SU-DHL-6 (cell line): ENCODE data around the gene NKX6-2.
"Not testable (repeated sequence)": the region's sequence is repeated elsewhere in the genome, so short reads cannot be mapped to it uniquely, and the experiment has no call there.

ENCODE experiments used
- H2AFZ ChIP-seq: fragments of 200-600 bp; sonication (generic); 2 replicates; pipeline ENCODE4 v1.6.1; 2014; ENCODE audit warnings: low read depth, mild to moderate bottlenecking, moderate library complexity, mixed read lengths, antibody characterized with exemption, low read length; ENCODE audit not compliant: severe bottlenecking
- H3F3A ChIP-seq: fragments of 200-600 bp; shearing (Covaris generic); 2 replicates; pipeline ENCODE4 v1.6.0; 2016; ENCODE audit warnings: antibody characterized with exemption, mild to moderate bottlenecking; ENCODE audit not compliant: insufficient read depth
- H3K27ac ChIP-seq: fragments of 200-600 bp; sonication (generic); 2 replicates; pipeline ENCODE4 v1.5.1; 2016; ENCODE audit warnings: low read depth, mild to moderate bottlenecking, low read length, moderate library complexity, mixed read lengths
- H3K27me3 ChIP-seq: fragments of 200-600 bp; sonication (generic), shearing (Covaris generic); 2 replicates; pipeline ENCODE4 v1.6.0; 2014; ENCODE audit warnings: mild to moderate bottlenecking, low read length
- H3K36me3 ChIP-seq: fragments of 200-600 bp; sonication (generic); 2 replicates; pipeline ENCODE4 v1.6.1; 2014; ENCODE audit warnings: mild to moderate bottlenecking, low read length, mixed read lengths
- H3K4me2 ChIP-seq: fragments of 300-600, 200-600 bp; shearing (Covaris generic), sonication (generic); 2 replicates; pipeline ENCODE4 v1.6.0; 2014; ENCODE audit warnings: low read length, low read depth, mild to moderate bottlenecking; ENCODE audit not compliant: poor library complexity, severe bottlenecking
- H3K4me3 ChIP-seq: fragments of 200-600 bp; sonication (generic); 2 replicates; pipeline ENCODE4 v1.5.1; 2014; ENCODE audit warnings: antibody characterized with exemption, low read length, mild to moderate bottlenecking, mixed read lengths; ENCODE audit not compliant: insufficient read depth, poor library complexity, severe bottlenecking
- H3K79me2 ChIP-seq: fragments of 200-600 bp; sonication (generic); 2 replicates; pipeline ENCODE4 v1.6.1; 2014; ENCODE audit warnings: mild to moderate bottlenecking, low read length, moderate library complexity; ENCODE audit not compliant: insufficient read depth
- H3K9ac ChIP-seq: fragments of 200-600 bp; sonication (generic); 2 replicates; pipeline ENCODE4 v1.7.0; 2014; ENCODE audit warnings: mild to moderate bottlenecking, low read length
- H3K9me2 ChIP-seq: fragments of 200-600 bp; sonication (generic); replicated peaks from 2 replicates; pipeline ENCODE4 v1.6.1; 2014; ENCODE audit warnings: low read length; ENCODE audit not compliant: insufficient read depth
- H3K9me3 ChIP-seq: fragments of 200-600 bp; sonication (generic); 2 replicates; pipeline ENCODE4 v1.6.1; 2014; ENCODE audit warnings: low read length, mixed read lengths; ENCODE audit not compliant: insufficient read depth
- H4K20me1 ChIP-seq: fragments of 200-600 bp; sonication (generic); 2 replicates; pipeline ENCODE4 v1.6.1; 2014; ENCODE audit warnings: low read depth, mild to moderate bottlenecking, antibody characterized with exemption, low read length, moderate library complexity, mixed read lengths
- EZH2phosphoT487 ChIP-seq: fragments of 200-600 bp; sonication (generic), shearing (Covaris generic); conservative IDR thresholded peaks from 2 replicates; pipeline ENCODE4 v1.6.1; 2018; ENCODE audit warnings: mild to moderate bottlenecking, antibody characterized with exemption, low read length, moderate library complexity, mixed read lengths
- TF ChIP-seq, protein P1 (sequence below): fragments of 200-600 bp; sonication (generic); IDR thresholded peaks from one replicate; pipeline ENCODE4 v1.5.1; 2017; ENCODE audit warnings: antibody characterized with exemption, mild to moderate bottlenecking, low read length, moderate library complexity; ENCODE audit not compliant: insufficient read depth, poor library complexity, severe bottlenecking

The NKX6-2 gene

DNA sequence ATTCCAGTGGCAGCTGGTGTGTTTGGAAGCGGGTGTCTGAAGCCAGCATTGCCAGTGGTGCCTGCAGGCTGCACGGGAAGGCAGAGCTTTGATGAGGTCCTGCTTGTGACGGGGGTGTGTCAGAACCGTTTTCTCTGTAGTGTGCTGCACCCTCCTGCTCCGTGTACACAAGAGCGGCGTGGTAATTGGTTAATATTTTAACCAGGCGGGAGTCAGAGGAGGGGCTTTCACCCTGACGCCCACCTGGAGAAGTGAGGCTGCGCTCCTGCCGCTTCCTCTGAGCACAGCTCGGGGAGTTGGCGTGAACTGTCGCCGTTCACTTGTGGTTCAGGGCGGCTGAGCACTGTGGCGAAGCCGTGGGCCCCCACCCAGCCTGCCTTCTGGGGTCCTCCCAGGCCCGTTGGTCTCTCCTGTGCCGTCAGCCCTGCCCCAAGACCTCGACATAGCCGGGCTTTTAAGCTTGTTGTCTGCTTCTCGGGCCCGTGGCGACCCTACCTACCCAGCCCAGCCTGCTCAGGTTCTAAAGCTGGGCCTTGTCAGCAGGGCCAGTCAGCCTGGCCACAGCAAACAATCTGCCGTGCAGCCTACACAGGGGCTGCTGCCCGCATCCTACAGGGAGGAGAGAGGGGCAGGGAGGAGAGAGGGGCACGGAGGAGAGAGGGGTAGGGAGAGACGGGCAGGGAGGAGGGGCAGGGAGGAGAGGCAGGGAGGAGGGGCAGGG lies 11.6 kb downstream of the NKX6-2 start:
- TF ChIP-seq EZH2phosphoT487, result no peak
- TF ChIP-seq, protein P1, sequence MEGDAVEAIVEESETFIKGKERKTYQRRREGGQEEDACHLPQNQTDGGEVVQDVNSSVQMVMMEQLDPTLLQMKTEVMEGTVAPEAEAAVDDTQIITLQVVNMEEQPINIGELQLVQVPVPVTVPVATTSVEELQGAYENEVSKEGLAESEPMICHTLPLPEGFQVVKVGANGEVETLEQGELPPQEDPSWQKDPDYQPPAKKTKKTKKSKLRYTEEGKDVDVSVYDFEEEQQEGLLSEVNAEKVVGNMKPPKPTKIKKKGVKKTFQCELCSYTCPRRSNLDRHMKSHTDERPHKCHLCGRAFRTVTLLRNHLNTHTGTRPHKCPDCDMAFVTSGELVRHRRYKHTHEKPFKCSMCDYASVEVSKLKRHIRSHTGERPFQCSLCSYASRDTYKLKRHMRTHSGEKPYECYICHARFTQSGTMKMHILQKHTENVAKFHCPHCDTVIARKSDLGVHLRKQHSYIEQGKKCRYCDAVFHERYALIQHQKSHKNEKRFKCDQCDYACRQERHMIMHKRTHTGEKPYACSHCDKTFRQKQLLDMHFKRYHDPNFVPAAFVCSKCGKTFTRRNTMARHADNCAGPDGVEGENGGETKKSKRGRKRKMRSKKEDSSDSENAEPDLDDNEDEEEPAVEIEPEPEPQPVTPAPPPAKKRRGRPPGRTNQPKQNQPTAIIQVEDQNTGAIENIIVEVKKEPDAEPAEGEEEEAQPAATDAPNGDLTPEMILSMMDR, result no peak
- H3K9me3 ChIP-seq, result no peaks in the 10 kb centered on the region
- H3K4me2 ChIP-seq, result no peak overlapping the region
- no peaks in the 10 kb centered on the region for H4K20me1 ChIP-seq
- H3K79me2 ChIP-seq, result no peaks in the 10 kb centered on the region
- no peaks in the 10 kb centered on the region for H3F3A ChIP-seq
- no peak overlapping the region for H3K4me3 ChIP-seq
- no peak overlapping the region for H2AFZ ChIP-seq
- H3K9ac ChIP-seq, result no peak overlapping the region
- no peaks in the 10 kb centered on the region for H3K9me2 ChIP-seq
- no peak overlapping the region for H3K27ac ChIP-seq
- H3K27me3 ChIP-seq, result no peaks in the 10 kb centered on the region
- no peaks in the 10 kb centered on the region for H3K36me3 ChIP-seq

DNA sequence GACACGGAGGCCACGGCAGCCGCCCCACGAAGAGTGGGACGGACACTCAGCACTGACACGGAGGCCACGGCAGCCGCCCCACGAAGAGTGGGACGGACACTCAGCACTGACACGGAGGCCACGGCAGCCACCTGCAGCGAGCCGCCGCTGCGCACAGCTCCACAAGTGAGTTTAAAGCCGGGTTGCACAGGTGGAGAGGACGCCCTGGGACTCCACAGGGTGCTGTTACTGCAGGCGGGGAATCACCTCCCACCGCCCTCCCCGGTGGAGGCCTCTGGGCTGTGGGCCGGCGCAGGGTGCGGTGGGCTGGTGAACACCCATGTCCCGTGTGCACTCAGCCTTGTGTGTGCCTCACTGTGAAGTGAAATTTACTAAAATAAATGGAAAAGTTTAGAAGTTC lies 13.1 kb downstream of the NKX6-2 start:
- H3K9me3 ChIP-seq, H2AFZ ChIP-seq, H3K36me3 ChIP-seq, H3K27ac ChIP-seq, H3K79me2 ChIP-seq, H3F3A ChIP-seq, H3K4me3 ChIP-seq, H4K20me1 ChIP-seq, H3K9me2 ChIP-seq, H3K9ac ChIP-seq, H3K27me3 ChIP-seq, H3K4me2 ChIP-seq: not testable (repeated sequence)

DNA sequence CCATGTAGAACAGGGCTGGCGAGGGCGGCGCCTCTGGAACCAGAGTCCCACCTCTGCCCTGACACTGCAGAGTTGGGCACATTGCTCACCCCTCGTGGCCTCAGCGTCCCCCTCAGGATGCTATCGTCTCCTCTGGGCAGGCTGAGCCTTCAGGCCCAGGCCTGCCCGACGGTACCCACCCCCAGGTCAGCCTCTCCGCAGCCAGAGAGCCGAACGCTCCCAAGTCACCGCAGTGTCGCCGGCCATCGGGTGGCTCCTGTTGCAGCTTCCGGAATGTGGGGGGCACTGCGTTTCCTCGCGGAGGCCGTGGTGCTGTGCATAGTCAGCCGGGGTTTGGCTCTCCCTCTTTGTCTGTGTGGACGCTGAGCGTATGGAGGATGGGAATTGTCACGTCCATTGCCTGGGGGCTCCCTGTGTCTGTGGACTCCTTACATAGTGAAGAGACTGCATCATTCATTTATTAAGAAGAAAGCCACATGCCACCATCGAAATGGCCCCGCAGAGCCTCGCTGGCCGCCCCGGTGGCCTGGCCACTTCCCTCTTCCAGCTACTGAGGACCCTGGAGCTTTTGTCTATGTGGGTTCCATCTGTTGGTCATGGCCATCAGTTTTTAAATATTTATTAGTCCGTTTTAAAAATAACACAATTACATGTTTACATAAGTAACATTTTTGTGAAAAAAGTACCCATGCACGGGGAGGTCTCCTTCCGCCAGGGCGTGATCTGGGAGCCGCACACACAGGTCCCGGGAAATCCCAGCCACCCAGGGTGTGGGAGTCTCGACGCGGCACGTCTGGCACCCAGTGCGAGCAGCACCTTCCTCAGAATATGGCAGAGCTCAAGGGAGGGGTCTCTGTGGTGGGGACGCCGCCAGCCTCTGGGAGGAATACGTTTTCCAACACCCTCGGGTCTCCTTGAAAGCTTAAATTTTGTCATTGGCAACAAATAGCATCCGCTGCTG lies 15.6 kb downstream of the NKX6-2 start:
- H3K27ac ChIP-seq, result no peak overlapping the region
- H3K36me3 ChIP-seq, result no peaks in the 10 kb centered on the region
- H3K9ac ChIP-seq, result no peak overlapping the region
- no peak overlapping the region for H3K4me2 ChIP-seq
- H3K79me2 ChIP-seq, result no peaks in the 10 kb centered on the region
- no peak overlapping the region for H3K4me3 ChIP-seq
- H3K9me3 ChIP-seq, result no peaks in the 10 kb centered on the region
- TF ChIP-seq EZH2phosphoT487, result no peak
- TF ChIP-seq, protein P1, result no peak
- H3K27me3 ChIP-seq, result no peaks in the 10 kb centered on the region
- no peaks in the 10 kb centered on the region for H3F3A ChIP-seq
- H2AFZ ChIP-seq, result no peak overlapping the region
- H4K20me1 ChIP-seq, result no peaks in the 10 kb centered on the region
- no peaks in the 10 kb centered on the region for H3K9me2 ChIP-seq
